Gastrocnemius medialis (tissue), 4 donors: Measurements from ENCODE around the gene IRF2BP2.

Experiments
- POLR2A ChIP-seq, 2 donors: fragments of 450-650 bp; IDR thresholded peaks; one replicate each; pipeline ENCODE4 v1.6.1; 2017; ENCODE audit warnings: antibody characterized with exemption in 2 of 2, mild to moderate bottlenecking in 2 of 2, moderate library complexity in 2 of 2
- TF ChIP-seq, protein P1 (sequence below), 5 experiments: fragments of 450-650 bp in 3 of 5; fragments of 200-600 bp in 2 of 5; sonication (generic) in 2 of 5; IDR thresholded peaks in 4 of 5; conservative IDR thresholded peaks in 1 of 5; 1 replicate in 4 of 5; 2 replicates in 1 of 5; pipeline ENCODE4 v1.5.1; 2016 to 2019; ENCODE audit warnings: antibody characterized with exemption in 5 of 5, mild to moderate bottlenecking in 3 of 5, moderate library complexity in 3 of 5

DNA sequence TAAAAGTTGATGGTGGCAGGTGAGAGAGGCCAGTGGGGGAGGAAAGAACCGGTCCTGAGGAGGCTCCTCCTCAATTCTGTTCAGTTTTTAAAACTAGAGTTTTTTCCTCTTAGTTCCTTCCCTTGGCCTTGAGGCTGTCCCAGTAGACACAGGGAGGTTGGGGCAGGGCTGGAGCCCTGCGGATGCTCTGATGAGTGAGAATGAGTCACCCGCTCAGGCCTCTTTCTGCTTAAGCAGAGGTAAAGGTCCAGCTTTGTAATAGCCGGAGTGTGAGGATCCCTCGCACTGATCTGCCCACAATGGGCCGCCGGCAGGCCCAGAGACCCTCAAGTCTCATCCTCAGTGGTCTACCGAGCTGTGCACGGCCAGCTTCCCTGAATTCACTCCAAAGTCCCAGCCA is 49.6 kb upstream of the IRF2BP2 start:
- TF ChIP-seq, protein P1, sequence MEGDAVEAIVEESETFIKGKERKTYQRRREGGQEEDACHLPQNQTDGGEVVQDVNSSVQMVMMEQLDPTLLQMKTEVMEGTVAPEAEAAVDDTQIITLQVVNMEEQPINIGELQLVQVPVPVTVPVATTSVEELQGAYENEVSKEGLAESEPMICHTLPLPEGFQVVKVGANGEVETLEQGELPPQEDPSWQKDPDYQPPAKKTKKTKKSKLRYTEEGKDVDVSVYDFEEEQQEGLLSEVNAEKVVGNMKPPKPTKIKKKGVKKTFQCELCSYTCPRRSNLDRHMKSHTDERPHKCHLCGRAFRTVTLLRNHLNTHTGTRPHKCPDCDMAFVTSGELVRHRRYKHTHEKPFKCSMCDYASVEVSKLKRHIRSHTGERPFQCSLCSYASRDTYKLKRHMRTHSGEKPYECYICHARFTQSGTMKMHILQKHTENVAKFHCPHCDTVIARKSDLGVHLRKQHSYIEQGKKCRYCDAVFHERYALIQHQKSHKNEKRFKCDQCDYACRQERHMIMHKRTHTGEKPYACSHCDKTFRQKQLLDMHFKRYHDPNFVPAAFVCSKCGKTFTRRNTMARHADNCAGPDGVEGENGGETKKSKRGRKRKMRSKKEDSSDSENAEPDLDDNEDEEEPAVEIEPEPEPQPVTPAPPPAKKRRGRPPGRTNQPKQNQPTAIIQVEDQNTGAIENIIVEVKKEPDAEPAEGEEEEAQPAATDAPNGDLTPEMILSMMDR (IDR thresholded peaks at IDR 0.05 in 4 of 5, conservative IDR thresholded peaks at IDR 0.05 in 1 of 5): no peak
- TF ChIP-seq POLR2A (IDR thresholded peaks at IDR 0.05): no peak
